Common myeloid progenitor, CD34-positive (primary cell): ENCODE results near the gene PDE11A.

ENCODE experiments used
- CTCF ChIA-PET: fragments of 350-600 bp; sonication (Branson Sonifier 250); formaldehyde crosslinking; loops from one replicate; lab custom pipeline; 2021; ENCODE audit warnings: antibody characterized with exemption; lab: Charles Lee
- POLR2A ChIA-PET: fragments of 350-600 bp; sonication (Branson Sonifier 250); formaldehyde crosslinking; loops from one replicate; lab custom pipeline; 2021; ENCODE audit warnings: antibody characterized with exemption; lab: Charles Lee
- DNase-seq, 3 donors: peaks; one replicate each; pipeline versions ENCODE4 v3.0.0 to v3.0.0-alpha.2; 2013
- H3K27ac ChIP-seq, 2 experiments: 1 replicate in 1 of 2; 2 replicates in 1 of 2; pipeline ENCODE4 v1.7.0; 2013; ENCODE audit warnings: inconsistent platforms in 2 of 2, low read length in 2 of 2, mild to moderate bottlenecking in 2 of 2, low read depth in 1 of 2, moderate library complexity in 1 of 2; ENCODE audit not compliant: severe bottlenecking in 2 of 2, insufficient read depth in 1 of 2, poor library complexity in 1 of 2
- H3K27me3 ChIP-seq, 5 experiments: replicated peaks in 2 of 5; 1 replicate in 3 of 5; 2 replicates in 2 of 5; pipeline versions ENCODE4 v1.6.1 to v1.7.0; 2013; ENCODE audit warnings: low read length in 4 of 5, mild to moderate bottlenecking in 2 of 5, moderate library complexity in 2 of 5, inconsistent platforms in 1 of 5; ENCODE audit not compliant: insufficient read depth in 5 of 5, control insufficient read depth in 4 of 5
- H3K36me3 ChIP-seq, 4 experiments: 1 replicate in 2 of 4; 2 replicates in 2 of 4; pipeline versions ENCODE4 v1.6.1 to v1.7.0; 2013; ENCODE audit warnings: low read length in 3 of 4, control low read depth in 1 of 4, mild to moderate bottlenecking in 1 of 4; ENCODE audit not compliant: control insufficient read depth in 4 of 4, insufficient read depth in 4 of 4
- H3K4me1 ChIP-seq, 4 experiments: 1 replicate in 3 of 4; 2 replicates in 1 of 4; pipeline versions ENCODE4 v1.6.1 to v1.7.1; 2013; ENCODE audit warnings: low read length in 3 of 4, mild to moderate bottlenecking in 3 of 4, control low read depth in 1 of 4, inconsistent platforms in 1 of 4, moderate library complexity in 1 of 4; ENCODE audit not compliant: control insufficient read depth in 4 of 4, insufficient read depth in 4 of 4; ENCODE audit errors: control extremely low read depth in 1 of 4
- H3K4me3 ChIP-seq, 7 experiments: 1 replicate in 4 of 7; 2 replicates in 3 of 7; pipeline versions ENCODE4 v1.5.1 to v1.7.0; 2013; ENCODE audit warnings: mild to moderate bottlenecking in 7 of 7, low read length in 6 of 7, moderate library complexity in 6 of 7, inconsistent platforms in 2 of 7, low read depth in 2 of 7, control low read depth in 1 of 7; ENCODE audit not compliant: insufficient read depth in 4 of 7, control insufficient read depth in 1 of 7; ENCODE audit errors: extremely low read depth in 1 of 7
- H3K9me3 ChIP-seq, 5 experiments: 1 replicate in 4 of 5; 2 replicates in 1 of 5; pipeline versions ENCODE4 v1.6.1 to v1.7.1; 2013; ENCODE audit warnings: low read length in 4 of 5, mild to moderate bottlenecking in 2 of 5, inconsistent platforms in 1 of 5, low read depth in 1 of 5, moderate library complexity in 1 of 5; ENCODE audit not compliant: control insufficient read depth in 4 of 5, insufficient read depth in 2 of 5; ENCODE audit errors: control extremely low read depth in 1 of 5
- whole genome bisulfite sequencing: methylation state at CpG from one replicate; pipeline ENCODE4 v1.1.5; 2013; ENCODE audit not compliant: insufficient coverage; 5-methylcytosine and 5-hydroxymethylcytosine counted together

The PDE11A gene

DNA sequence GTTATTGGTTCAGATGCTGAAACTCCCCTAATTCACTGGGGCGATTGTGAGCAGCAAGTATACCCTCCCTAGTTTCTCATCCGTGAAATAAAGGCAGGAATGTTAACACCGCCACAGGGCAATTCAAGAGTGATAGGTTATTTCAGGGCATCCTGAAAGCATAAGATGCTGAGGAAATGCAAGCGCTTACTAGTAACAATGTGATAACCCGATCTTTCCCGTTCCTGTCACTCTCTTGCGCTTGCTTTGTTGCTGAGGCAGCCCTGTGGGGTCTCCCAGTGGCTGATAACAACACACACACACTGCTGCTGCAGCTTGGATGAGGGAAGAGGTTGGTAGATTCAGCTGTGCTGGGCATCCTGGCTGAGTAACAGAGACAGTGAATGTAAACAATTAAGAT is 420.7 kb downstream of the PDE11A start:
- POLR2A ChIA-PET, result no interaction called here
- no peak overlapping the region for H3K4me3 ChIP-seq
- H3K9me3 ChIP-seq, result no peaks in the 10 kb centered on the region
- H3K4me1 ChIP-seq, result no peaks in the 10 kb centered on the region
- no peak for DNase-seq
- H3K27me3 ChIP-seq, result no peaks in the 10 kb centered on the region
- no peaks in the 10 kb centered on the region for H3K36me3 ChIP-seq
- H3K27ac ChIP-seq, result no peak overlapping the region
- 84% methylated on average over 5 of the region's 7 CpGs for WGBS
- CTCF ChIA-PET, result interaction anchor here (1.0 to 1.7 kb wide), 3 partner anchors 9 to 107 kb away, joined by 3 to 5 read pairs (median 3); no protein-coding TSS in a partner anchor

DNA sequence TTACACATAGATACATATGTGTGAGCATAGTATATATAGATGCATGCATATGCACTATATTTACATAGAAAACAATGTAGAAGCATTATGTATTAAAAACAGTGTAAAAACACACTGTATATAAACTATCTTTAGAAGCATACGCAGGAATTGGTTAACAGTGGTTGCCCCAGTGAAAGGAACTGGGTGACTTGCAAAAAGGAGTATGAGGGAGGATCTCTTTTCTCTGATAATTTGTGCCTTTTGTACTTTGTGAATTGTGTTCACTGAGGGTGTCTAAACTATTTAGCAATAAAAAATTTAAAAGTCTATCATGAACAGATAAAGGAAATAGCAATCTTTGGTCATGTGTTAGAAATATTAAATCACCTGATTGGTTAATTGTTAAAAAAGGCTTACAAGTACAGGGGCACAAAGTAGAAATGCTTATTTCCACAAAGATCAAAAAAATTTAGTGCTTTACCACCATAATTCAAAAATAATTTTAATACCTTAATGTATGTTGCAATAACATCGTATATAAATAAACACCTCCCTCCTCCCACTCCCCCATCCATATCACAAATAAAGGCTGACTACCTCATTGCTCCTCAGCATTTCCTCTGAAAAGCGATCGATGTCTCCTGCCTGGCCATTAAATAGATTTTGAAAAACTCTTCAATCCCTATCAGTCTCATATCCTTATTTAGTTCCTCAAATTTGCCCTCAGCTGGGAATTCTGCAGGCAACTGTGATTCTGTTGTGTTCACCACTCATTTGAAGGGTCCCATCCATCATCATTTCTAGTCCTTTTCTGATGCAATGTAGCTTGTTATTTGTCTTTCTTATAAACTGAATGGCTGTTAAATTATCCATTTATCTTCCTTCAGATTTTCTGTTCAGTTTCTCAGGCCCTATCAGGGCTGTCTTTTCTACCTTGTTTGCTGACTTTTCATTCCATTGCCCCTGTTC is 422.7 kb downstream of the PDE11A start:
- CTCF ChIA-PET, result no interaction called here
- Histone ChIP-seq H3K9me3 (no peaks in the 10 kb centered on the region), H3K27ac (no peak overlapping the region), H3K36me3 (no peaks in the 10 kb centered on the region), H3K4me3 (no peak overlapping the region), H3K4me1 (no peaks in the 10 kb centered on the region), H3K27me3 (no peaks in the 10 kb centered on the region)
- POLR2A ChIA-PET, result no interaction called here
- no peak for DNase-seq
- 100% methylated on average over 2 of the region's 4 CpGs for WGBS

DNA sequence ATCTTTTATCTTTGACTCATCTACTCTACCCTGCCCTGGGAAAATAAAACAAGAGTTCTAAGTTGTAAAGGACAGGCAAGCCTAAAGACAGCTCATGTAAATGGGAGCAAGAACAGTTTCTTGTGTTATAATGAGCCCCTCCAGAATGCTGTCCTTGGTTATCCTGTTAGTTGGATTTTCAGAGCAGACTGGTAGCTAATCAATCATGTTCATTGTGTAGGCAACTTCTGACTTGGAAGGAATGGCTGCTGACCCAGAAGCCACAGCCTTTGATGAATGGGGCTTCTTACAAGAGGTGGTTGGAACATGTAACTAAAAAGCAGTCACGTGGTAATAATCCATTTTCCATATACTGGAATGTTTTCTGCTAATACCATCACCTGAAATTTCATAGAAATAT is 425.8 kb downstream of the PDE11A start:
- POLR2A ChIA-PET, result interaction anchor here (0.6 kb wide), 1 partner anchor 13 kb away, joined by 3 read pairs; no protein-coding TSS in a partner anchor
- no peaks in the 10 kb centered on the region for H3K36me3 ChIP-seq

DNA sequence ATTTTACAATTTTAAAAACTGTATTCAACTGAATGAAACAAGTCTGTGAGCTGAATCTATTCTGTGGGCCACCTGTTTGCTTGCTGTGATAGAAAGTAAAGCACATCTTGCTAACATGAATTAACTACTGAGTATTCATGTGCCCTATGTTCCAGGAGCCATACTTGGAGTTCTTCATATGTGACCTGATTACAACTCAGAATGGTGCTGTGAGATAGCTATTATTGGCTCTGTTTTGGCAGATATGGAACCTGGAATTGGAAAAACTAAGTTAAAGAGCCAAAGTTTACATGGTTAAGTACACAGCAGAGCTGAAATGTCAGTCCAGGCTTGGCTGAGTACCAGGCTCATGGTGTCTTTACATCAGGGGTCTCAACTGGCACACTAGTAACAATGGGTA is 426.3 kb downstream of the PDE11A start:
- ChIA-PET CTCF (interaction anchor here (1.2 kb wide), 1 partner anchor 117 kb away, joined by 3 read pairs; no protein-coding TSS in a partner anchor), POLR2A (interaction anchor here (0.6 kb wide), 1 partner anchor 12 kb away, joined by 3 read pairs; no protein-coding TSS in a partner anchor)
- H3K27me3 ChIP-seq, result no peaks in the 10 kb centered on the region
- no peaks in the 10 kb centered on the region for H3K4me1 ChIP-seq
- H3K36me3 ChIP-seq, result no peaks in the 10 kb centered on the region
- no peaks in the 10 kb centered on the region for H3K9me3 ChIP-seq
- DNase-seq, result no peak
- H3K27ac ChIP-seq, result no peak overlapping the region
- H3K4me3 ChIP-seq, result no peak overlapping the region

More for the DNA sequence above, 425.8 kb downstream of the PDE11A start:
- no peaks in the 10 kb centered on the region for H3K9me3 ChIP-seq
- no peak overlapping the region for H3K4me3 ChIP-seq
- DNase-seq, result no peak
- no peak overlapping the region for H3K27ac ChIP-seq
- H3K4me1 ChIP-seq, result no peaks in the 10 kb centered on the region
- no CpG with 5 or more reads among the region's 1 CpG for WGBS
- no peaks in the 10 kb centered on the region for H3K27me3 ChIP-seq
- CTCF ChIA-PET, result interaction anchor here (1.2 kb wide), 1 partner anchor 116 kb away, joined by 3 read pairs; no protein-coding TSS in a partner anchor

DNA sequence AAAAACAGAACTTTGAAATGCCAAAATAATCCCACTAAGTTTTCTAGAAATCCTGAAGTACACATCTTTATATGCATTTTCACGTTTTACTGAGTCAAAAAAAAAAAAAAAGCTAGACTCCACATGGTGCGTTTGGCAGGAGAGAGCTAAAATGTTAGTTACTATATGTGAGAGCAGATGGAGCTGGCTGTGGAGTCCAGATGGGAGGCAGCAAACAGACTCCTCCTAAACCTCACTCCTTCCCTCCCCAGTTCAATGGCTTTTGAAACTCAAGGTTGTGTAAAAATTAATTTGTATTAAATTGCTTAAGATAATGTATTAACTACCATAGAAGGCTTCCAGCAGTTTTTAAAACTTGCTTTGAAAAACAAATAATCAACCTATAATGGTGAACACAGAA is 431.2 kb downstream of the PDE11A start:
- no CpG with 5 or more reads among the region's 2 CpGs for WGBS
- H3K27ac ChIP-seq, result no peak overlapping the region
- DNase-seq, result no peak
- no peaks in the 10 kb centered on the region for H3K36me3 ChIP-seq
- ChIA-PET POLR2A (no interaction called here), CTCF (no interaction called here)
- H3K27me3 ChIP-seq, result no peaks in the 10 kb centered on the region
- no peak overlapping the region for H3K4me3 ChIP-seq
- H3K4me1 ChIP-seq, result no peaks in the 10 kb centered on the region
- H3K9me3 ChIP-seq, result no peaks in the 10 kb centered on the region

DNA sequence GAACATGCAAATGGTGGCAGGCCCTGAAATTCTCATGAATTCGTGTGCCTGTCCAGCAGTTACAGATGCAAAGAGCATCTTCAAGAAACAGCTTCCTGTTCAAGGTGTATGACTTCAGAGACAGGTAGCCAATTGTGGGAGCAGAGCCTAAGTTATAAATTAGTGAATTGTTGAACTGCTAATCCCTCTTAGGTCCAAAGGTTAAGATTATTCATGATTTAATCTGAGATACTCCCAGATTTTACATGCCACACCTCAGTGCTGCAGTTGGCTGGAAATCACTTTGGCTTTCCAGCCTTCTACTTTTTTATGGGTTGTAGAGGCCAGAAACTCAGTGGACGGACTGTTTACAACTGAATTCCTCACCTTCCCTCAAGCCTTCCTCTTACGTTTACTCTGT is 432.2 kb downstream of the PDE11A start:
- no peaks in the 10 kb centered on the region for H3K27me3 ChIP-seq
- ChIA-PET CTCF (no interaction called here), POLR2A (no interaction called here)
- H3K4me3 ChIP-seq, result no peak overlapping the region
- H3K9me3 ChIP-seq, result no peaks in the 10 kb centered on the region
- H3K27ac ChIP-seq, result no peak overlapping the region
- no peak for DNase-seq
- H3K4me1 ChIP-seq, result no peaks in the 10 kb centered on the region
- WGBS, result 94% methylated on average over 3 of the region's 3 CpGs
- no peaks in the 10 kb centered on the region for H3K36me3 ChIP-seq

DNA sequence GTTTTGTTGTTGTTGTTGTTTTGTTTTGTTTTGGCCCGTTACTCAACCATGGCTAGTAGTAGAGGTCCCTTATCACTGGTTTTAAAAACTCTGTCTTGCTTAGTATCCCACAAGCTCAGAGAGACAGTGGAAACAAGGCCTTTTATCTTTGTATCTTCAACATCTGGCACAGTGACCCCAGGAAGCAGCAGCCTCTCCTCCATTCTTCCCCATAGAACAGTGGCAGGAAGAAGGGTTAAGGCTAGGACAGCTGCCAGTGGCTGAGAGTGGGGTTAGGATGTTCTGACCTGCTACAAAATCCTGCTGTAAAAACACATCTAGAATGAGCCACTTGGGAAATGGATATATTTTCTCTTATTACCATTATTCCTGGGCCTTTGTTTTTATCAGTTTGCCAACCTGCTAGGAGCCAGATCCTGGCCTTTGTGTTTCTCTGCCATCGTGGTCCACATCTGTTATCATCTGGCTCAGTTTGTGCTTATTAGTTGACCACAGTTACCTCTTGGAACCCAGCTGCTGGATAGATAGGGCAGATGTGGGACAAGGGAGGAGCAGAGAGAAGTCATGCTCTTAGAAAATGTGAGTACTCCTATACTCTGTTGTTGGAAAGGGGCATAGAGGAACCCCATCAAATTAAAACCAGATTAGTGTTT is 433.2 kb downstream of the PDE11A start:
- Histone ChIP-seq H3K4me1 (no peaks in the 10 kb centered on the region), H3K27me3 (no peaks in the 10 kb centered on the region), H3K9me3 (no peaks in the 10 kb centered on the region), H3K36me3 (no peaks in the 10 kb centered on the region), H3K4me3 (no peak overlapping the region), H3K27ac (no peak overlapping the region)
- 79% methylated on average over 2 of the region's 2 CpGs for WGBS
- peak; percentile 16 to 64 (median 40) for DNase-seq
- ChIA-PET CTCF (no interaction called here), POLR2A (no interaction called here)
